CD8-positive, alpha-beta memory T cell (primary cell): Measurements from ENCODE around the gene P2RY4. TPM values are rescaled to one million over a fixed set of nuclear protein-coding genes. Genes with fewer than 3 reads are reported as not detected.
A peak's percentile ranks its signal among the peaks of the same experiment; 100 is the strongest.
"Not testable (repeated sequence)": the region's sequence is repeated elsewhere in the genome, so short reads cannot be mapped to it uniquely, and the experiment has no call there.

ENCODE experiments used
- CTCF ChIA-PET: fragments of 350-600 bp; sonication (Branson Sonifier 250); formaldehyde crosslinking; loops from one replicate; lab custom pipeline; 2021; ENCODE audit warnings: antibody characterized with exemption; lab: Charles Lee
- POLR2A ChIA-PET: fragments of 350-600 bp; sonication (Branson Sonifier 250); formaldehyde crosslinking; loops from one replicate; lab custom pipeline; 2021; ENCODE audit warnings: antibody characterized with exemption; lab: Charles Lee
- DNase-seq, 5 donors: peaks; one replicate each; pipeline versions ENCODE4 v3.0.0 to v3.0.0-alpha.2; 2020 to 2022; ENCODE audit warnings: mixed read lengths in 1 of 5
- H3K27ac ChIP-seq: one replicate; pipeline ENCODE4 v1.7.0; 2013; ENCODE audit warnings: low read depth, mild to moderate bottlenecking, low read length, moderate library complexity
- H3K27me3 ChIP-seq: 2 replicates; pipeline ENCODE4 v1.7.0; 2013; ENCODE audit warnings: low read length, mild to moderate bottlenecking; ENCODE audit not compliant: insufficient read depth, poor library complexity, severe bottlenecking
- H3K36me3 ChIP-seq: 2 replicates; pipeline ENCODE4 v1.7.0; 2013; ENCODE audit warnings: mild to moderate bottlenecking, low read length, moderate library complexity; ENCODE audit not compliant: insufficient read depth
- H3K4me1 ChIP-seq: 2 replicates; pipeline ENCODE4 v1.7.0; 2013; ENCODE audit warnings: mild to moderate bottlenecking, low read length, moderate library complexity; ENCODE audit not compliant: insufficient read depth
- H3K4me3 ChIP-seq: 2 replicates; pipeline ENCODE4 v1.7.0; 2013; ENCODE audit warnings: mild to moderate bottlenecking, low read length
- H3K9me3 ChIP-seq: 2 replicates; pipeline ENCODE4 v1.7.0; 2013; ENCODE audit warnings: mild to moderate bottlenecking, low read length
- H3K27ac Mint-ChIP-seq, 8 donors: one replicate each; pipeline ENCODE4 v1.8.0; 2020 to 2021; ENCODE audit warnings: mixed read lengths in 8 of 8, mild to moderate bottlenecking in 6 of 8, inconsistent platforms in 3 of 8, moderate library complexity in 3 of 8
- H3K27me3 Mint-ChIP-seq, 2 donors: one replicate each; pipeline ENCODE4 v1.8.0; 2020 to 2021; ENCODE audit warnings: mixed read lengths in 2 of 2, mild to moderate bottlenecking in 1 of 2, moderate library complexity in 1 of 2
- H3K36me3 Mint-ChIP-seq, 3 donors: one replicate each; pipeline ENCODE4 v1.8.0; 2020 to 2021; ENCODE audit warnings: mixed read lengths in 3 of 3, inconsistent platforms in 1 of 3, mild to moderate bottlenecking in 1 of 3
- H3K4me1 Mint-ChIP-seq, 3 donors: one replicate each; pipeline ENCODE4 v1.8.0; 2020 to 2021; ENCODE audit warnings: mixed read lengths in 3 of 3, inconsistent platforms in 1 of 3, mild to moderate bottlenecking in 1 of 3
- H3K4me3 Mint-ChIP-seq, 7 donors: one replicate each; pipeline ENCODE4 v1.8.0; 2020 to 2021; ENCODE audit warnings: mixed read lengths in 7 of 7, mild to moderate bottlenecking in 6 of 7, moderate library complexity in 4 of 7, inconsistent platforms in 2 of 7
- H3K9me3 Mint-ChIP-seq, 5 donors: one replicate each; pipeline ENCODE4 v1.8.0; 2020 to 2022; ENCODE audit warnings: mixed read lengths in 5 of 5, mild to moderate bottlenecking in 3 of 5, moderate library complexity in 2 of 5, inconsistent platforms in 1 of 5
- polyA plus RNA-seq: library from polyadenylated mRNA; unstranded; fragments of 300-500 nt; fragmentation: Illumina TruSeq; gene quantifications from one replicate; pipeline ENCODE4 v1.2.3, GENCODE V29; 2021
- total RNA-seq, 2 experiments: library from RNA; stranded (reverse); gene quantifications; one replicate each; pipeline ENCODE4 v1.2.3, GENCODE V29; 2021

P2RY4 gene
- total and polyA plus RNA-seq, 3 experiments from 2014 or later: 0.18 TPM; not detected in 2

DNA sequence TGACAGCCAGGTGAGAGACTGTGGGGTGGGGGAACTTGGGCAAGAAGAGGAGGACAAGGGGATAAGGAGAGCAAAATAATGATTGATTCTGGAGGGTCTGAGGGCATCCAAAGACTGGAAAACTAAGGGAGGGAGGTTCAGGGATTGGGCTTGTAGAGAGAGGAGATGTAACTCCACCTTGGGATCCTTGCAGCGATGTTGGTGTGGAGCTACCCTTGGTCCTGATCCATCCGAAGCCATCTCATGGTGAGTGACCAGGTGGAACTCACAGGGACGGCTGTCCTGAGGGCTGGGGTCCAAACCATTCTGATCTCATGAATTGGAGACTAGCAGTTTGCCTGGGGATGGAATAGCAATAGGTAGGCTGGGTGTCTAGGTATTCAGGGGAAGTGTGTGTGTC, 20.6 kb upstream of the P2RY4 start:
- H3K4me1 ChIP-seq: no peaks in the 10 kb centered on the region
- peaks cover 0 to 8% of the 10 kb centered on the region in 2 donors for H3K27me3 Mint-ChIP-seq
- no peak for DNase-seq
- no peaks in the 10 kb centered on the region for H3K4me1 Mint-ChIP-seq
- H3K36me3 ChIP-seq: no peaks in the 10 kb centered on the region
- no peaks in the 10 kb centered on the region for H3K27me3 ChIP-seq
- no peaks in the 10 kb centered on the region for H3K9me3 ChIP-seq
- ChIA-PET POLR2A (no interaction called here), CTCF (no interaction called here)
- no peak overlapping the region for H3K4me3 Mint-ChIP-seq
- no peak overlapping the region for H3K27ac ChIP-seq
- no peaks in the 10 kb centered on the region for H3K9me3 Mint-ChIP-seq
- H3K4me3 ChIP-seq: no peak overlapping the region
- peaks cover 0 to 22% (median 3%) of the 10 kb centered on the region in 3 donors for H3K36me3 Mint-ChIP-seq
- no peak overlapping the region for H3K27ac Mint-ChIP-seq

DNA sequence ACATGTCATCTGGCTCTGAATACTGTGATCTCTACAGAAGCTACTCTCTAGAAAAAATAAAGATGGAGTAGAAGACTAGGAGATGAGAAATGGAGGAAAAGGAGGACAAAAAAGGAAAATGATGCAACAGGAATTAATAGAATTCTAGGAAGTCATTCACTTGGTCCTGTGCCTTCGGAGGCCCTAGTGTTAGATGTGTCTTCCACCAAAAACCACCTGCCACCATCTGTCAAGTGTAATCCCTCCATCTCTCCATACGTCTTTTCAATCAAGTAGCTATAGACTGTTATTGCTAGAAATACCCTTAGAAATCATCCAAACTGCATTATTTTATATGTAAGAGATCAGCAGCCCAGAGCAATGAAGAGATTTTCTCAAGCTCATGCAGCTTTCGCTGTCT, 19.1 kb upstream of the P2RY4 start:
- DNase-seq: no peak

DNA sequence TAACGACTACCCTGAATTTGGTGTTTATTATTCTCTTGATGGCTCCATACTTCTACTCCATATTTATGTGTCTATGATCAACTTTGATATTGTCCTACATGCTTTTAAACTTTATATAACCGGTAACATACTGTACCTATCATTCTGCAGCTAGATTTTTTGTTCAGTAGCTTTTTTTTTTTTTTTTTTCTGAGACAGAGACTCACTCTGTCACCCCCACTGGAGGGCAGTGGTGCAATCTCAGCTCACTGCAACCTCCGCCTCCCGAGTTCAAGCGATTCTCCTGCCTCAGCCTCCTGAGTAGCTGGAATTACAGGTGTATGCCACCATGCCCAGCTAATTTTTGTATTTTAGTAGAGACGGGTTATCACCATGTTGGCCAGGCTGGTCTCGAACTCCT, 14.0 kb upstream of the P2RY4 start:
- H3K27ac Mint-ChIP-seq, CTCF ChIA-PET, POLR2A ChIA-PET: not testable (repeated sequence)

More for the DNA sequence above, 19.1 kb upstream of the P2RY4 start:
- H3K4me1 ChIP-seq: no peaks in the 10 kb centered on the region
- no peaks in the 10 kb centered on the region for H3K27me3 ChIP-seq
- ChIA-PET CTCF (no interaction called here), POLR2A (no interaction called here)
- no peaks in the 10 kb centered on the region for H3K9me3 ChIP-seq
- H3K4me3 ChIP-seq: no peak overlapping the region
- Mint-ChIP-seq H3K27ac (no peak overlapping the region), H3K4me3 (no peak overlapping the region), H3K4me1 (no peaks in the 10 kb centered on the region), H3K36me3 (peaks cover 0 to 13% (median 3%) of the 10 kb centered on the region in 3 donors), H3K27me3 (peaks cover 0 to 5% of the 10 kb centered on the region in 2 donors), H3K9me3 (no peaks in the 10 kb centered on the region)
- no peaks in the 10 kb centered on the region for H3K36me3 ChIP-seq
- H3K27ac ChIP-seq: no peak overlapping the region

DNA sequence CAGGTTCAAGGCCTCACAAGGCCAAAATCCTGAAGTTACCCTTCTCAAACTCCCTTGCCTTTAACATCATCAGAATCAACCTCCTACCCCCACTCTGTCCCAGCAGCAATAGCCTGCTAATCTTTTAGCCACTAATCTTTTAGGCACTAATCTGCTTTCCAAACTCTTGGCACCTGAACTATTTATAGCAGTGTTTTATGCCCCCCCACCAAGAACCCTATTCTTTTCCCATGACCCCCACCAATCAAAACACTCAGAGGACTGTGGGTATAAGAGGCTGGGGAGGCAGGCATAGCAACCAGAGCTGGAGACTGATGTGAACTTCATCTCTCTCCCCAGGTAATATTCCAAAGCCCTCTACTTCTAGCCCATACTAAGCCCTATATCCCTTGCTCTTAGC, 8.0 kb upstream of the P2RY4 start, which contains the start of gene ARR3:
Gene ARR3, plus strand, starts transcription at position 301 of the 400 bp plus-strand sequence. CDS start 1,052 bp downstream, outside the sequence.
- Histone ChIP-seq H3K4me1 (no peaks in the 10 kb centered on the region), H3K36me3 (no peaks in the 10 kb centered on the region), H3K9me3 (no peaks in the 10 kb centered on the region), H3K4me3 (no peak within 1 kb of the TSS), H3K27me3 (no peaks in the 10 kb centered on the region), H3K27ac (no peak within 1 kb of the TSS)
- no peaks in the 10 kb centered on the region for H3K4me1 Mint-ChIP-seq
- no peaks in the 10 kb centered on the region for H3K36me3 Mint-ChIP-seq
- CTCF ChIA-PET: no interaction called here
- H3K27ac Mint-ChIP-seq: peak within 1 kb of the TSS in 1 of 8 donors; percentile 2
- DNase-seq: no peak
- H3K27me3 Mint-ChIP-seq: peaks cover 0 to 9% of the 10 kb centered on the region in 2 donors
- POLR2A ChIA-PET: no interaction called here
- H3K4me3 Mint-ChIP-seq: no peak within 1 kb of the TSS
- no peaks in the 10 kb centered on the region for H3K9me3 Mint-ChIP-seq

More for the DNA sequence above, 14.0 kb upstream of the P2RY4 start:
- not testable (repeated sequence) for H3K4me3 ChIP-seq, H3K4me1 ChIP-seq, H3K27me3 Mint-ChIP-seq, H3K36me3 Mint-ChIP-seq, H3K36me3 ChIP-seq, H3K27ac ChIP-seq, DNase-seq, H3K9me3 ChIP-seq, H3K27me3 ChIP-seq, H3K4me1 Mint-ChIP-seq, H3K9me3 Mint-ChIP-seq, H3K4me3 Mint-ChIP-seq

DNA sequence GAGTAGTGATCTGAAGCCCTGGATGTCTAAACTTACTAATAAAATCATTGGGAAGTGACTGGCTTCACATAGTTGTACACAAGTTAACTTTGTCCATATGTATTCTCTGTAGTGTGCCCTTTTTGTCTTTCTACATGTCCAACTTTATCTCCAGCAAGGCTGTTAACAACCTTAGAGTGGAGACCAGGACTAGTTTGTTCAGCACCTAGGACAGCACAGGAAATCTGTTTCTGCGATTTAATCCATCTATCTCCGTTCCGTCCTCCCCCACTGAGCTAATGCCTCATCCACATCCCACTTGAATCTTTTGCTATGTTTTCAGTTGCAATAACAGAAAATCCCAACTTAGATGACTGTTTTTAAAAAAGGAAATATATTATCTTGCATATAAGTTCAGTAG, 4.8 kb upstream of the P2RY4 start:
- POLR2A ChIA-PET: no interaction called here
- H3K4me1 ChIP-seq: no peaks in the 10 kb centered on the region
- no peaks in the 10 kb centered on the region for H3K36me3 Mint-ChIP-seq
- H3K27ac ChIP-seq: no peak overlapping the region
- CTCF ChIA-PET: no interaction called here
- no peaks in the 10 kb centered on the region for H3K27me3 ChIP-seq
- no peak overlapping the region for H3K27ac Mint-ChIP-seq
- H3K9me3 ChIP-seq: no peaks in the 10 kb centered on the region
- no peaks in the 10 kb centered on the region for H3K36me3 ChIP-seq
- peaks cover 0 to 8% of the 10 kb centered on the region in 2 donors for H3K27me3 Mint-ChIP-seq
- no peak overlapping the region for H3K4me3 ChIP-seq
- H3K9me3 Mint-ChIP-seq: no peaks in the 10 kb centered on the region
- no peak overlapping the region for H3K4me3 Mint-ChIP-seq
- H3K4me1 Mint-ChIP-seq: no peaks in the 10 kb centered on the region
- DNase-seq: no peak

DNA sequence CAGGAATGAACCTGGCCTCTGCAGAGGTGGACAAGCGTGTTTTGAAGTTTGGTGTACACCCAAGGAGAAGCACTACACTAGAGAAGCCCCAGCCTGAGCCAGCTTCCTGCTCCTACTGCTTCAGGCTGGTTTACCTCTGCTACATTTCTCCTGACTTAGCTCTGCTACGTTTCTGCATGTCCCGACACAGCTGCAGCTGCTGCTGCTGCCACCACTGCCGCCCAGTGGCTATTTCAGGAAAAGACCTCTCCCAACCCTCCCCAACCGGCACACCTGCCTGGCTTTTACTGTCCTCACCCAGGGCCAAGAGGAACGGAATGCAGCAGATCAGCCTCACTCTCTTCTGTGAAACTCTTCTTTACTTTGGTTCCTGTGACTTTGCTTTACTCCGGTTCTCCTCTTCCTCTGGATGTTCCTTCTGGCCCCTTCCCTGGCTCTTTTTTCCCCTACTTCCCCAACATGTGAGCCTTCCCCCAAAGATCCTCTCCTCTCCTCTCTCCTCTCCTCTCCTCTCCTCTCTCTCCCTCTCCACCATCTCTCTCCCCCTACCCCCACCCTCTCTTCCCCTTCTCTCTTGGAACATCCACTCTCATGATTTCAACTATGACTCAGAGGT, 3.1 kb upstream of the P2RY4 start:
- Mint-ChIP-seq H3K4me3 (no peak overlapping the region), H3K4me1 (no peaks in the 10 kb centered on the region), H3K27me3 (no peaks in the 10 kb centered on the region), H3K36me3 (peaks cover 0 to 1% (median 0%) of the 10 kb centered on the region in 3 donors), H3K9me3 (no peaks in the 10 kb centered on the region), H3K27ac (no peak overlapping the region)
- peak in 2 of 5 donors; percentile 1 to 4 for DNase-seq
- Histone ChIP-seq H3K27me3 (no peaks in the 10 kb centered on the region), H3K9me3 (no peaks in the 10 kb centered on the region), H3K36me3 (no peaks in the 10 kb centered on the region), H3K4me1 (no peaks in the 10 kb centered on the region), H3K27ac (no peak overlapping the region), H3K4me3 (no peak overlapping the region)
- CTCF ChIA-PET: interaction anchor here (1.6 kb wide), 1 partner anchor 170 kb away, joined by 3 read pairs; no protein-coding TSS in a partner anchor
- POLR2A ChIA-PET: no interaction called here

DNA sequence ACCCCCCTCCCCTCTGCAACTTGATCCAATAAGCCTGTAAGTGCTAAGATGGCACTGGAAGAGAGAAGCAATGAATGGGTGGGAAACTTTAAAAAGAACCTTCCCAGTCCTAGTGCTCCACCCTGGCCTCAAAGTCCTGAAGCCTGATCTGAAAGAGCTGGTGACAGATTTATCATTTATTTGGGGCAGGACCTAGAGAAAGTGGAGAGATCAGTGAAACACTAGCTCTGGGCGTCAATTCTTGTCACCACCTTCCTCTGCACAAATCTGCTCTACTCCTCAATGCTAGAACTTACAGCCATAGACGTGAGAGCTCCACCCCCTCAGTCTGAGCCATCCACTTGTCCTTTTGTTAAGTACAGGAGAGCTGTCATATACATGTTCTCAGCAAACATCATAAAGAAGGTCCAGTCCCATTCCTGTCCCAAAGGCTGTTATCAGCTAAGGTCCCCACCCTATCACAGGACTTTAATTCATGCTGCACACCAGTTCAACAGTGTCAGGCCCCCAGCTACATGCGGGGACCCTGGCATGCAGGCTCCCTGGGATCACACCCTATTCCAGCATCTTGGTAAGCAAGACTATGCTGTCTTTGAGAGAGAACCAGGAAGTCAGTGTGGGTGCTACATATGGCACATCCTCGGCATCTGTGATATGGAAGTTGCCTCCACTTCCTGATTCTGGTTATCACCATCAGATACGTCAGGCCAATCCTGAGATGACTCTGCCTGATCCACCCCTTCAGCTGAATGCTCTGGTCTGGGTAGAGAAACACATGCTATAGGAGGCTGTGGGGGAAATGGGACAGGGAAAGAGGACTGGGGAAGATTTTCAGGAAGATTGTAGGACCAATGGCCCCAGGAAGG, 2.3 kb downstream of the P2RY4 start:
- no peaks in the 10 kb centered on the region for H3K27me3 Mint-ChIP-seq
- H3K4me3 Mint-ChIP-seq: no peak overlapping the region
- no peak overlapping the region for H3K4me3 ChIP-seq
- no peaks in the 10 kb centered on the region for H3K36me3 ChIP-seq
- DNase-seq: no peak
- ChIA-PET CTCF (no interaction called here), POLR2A (no interaction called here)
- no peaks in the 10 kb centered on the region for H3K9me3 ChIP-seq
- no peaks in the 10 kb centered on the region for H3K4me1 ChIP-seq
- H3K27me3 ChIP-seq: no peaks in the 10 kb centered on the region
- peaks cover 0 to 3% (median 1%) of the 10 kb centered on the region in 3 donors for H3K36me3 Mint-ChIP-seq
- no peak overlapping the region for H3K27ac ChIP-seq
- no peak overlapping the region for H3K27ac Mint-ChIP-seq
- H3K4me1 Mint-ChIP-seq: no peaks in the 10 kb centered on the region
- H3K9me3 Mint-ChIP-seq: no peaks in the 10 kb centered on the region

DNA sequence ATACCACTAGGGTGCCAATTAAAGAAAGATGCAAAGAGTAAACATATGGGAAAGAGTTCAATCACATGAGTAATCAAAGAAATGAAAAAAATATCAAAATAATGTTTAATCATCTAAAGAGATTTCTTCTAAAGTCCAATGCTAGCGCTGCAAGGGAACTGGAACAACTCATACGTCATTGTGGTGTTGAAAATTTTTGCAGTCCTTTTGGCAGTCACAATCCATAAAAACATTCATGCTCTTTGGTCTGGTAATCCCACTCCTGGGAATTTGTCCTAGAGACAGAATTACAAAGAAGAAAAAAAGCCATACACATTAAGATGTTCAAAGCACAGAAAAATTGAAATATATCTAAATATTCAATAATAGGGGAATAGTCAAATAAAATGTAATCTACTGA, 4.6 kb downstream of the P2RY4 start:
- no peaks in the 10 kb centered on the region for H3K9me3 ChIP-seq
- H3K27ac Mint-ChIP-seq: no peak overlapping the region
- no peaks in the 10 kb centered on the region for H3K4me1 ChIP-seq
- H3K27me3 Mint-ChIP-seq: no peaks in the 10 kb centered on the region
- CTCF ChIA-PET: no interaction called here
- DNase-seq: no peak
- H3K4me3 Mint-ChIP-seq: no peak overlapping the region
- no peak overlapping the region for H3K27ac ChIP-seq
- H3K27me3 ChIP-seq: no peaks in the 10 kb centered on the region
- H3K36me3 Mint-ChIP-seq: peaks cover 0 to 3% (median 1%) of the 10 kb centered on the region in 3 donors
- POLR2A ChIA-PET: no interaction called here
- no peaks in the 10 kb centered on the region for H3K4me1 Mint-ChIP-seq
- no peaks in the 10 kb centered on the region for H3K9me3 Mint-ChIP-seq
- no peaks in the 10 kb centered on the region for H3K36me3 ChIP-seq
- no peak overlapping the region for H3K4me3 ChIP-seq
